OCI-LY1 (cell line): Measurements from ENCODE around the gene PSMD6.

Source experiments
- H2AFZ ChIP-seq: fragments of 200-600 bp; sonication (generic), shearing (Covaris generic); 2 replicates; pipeline ENCODE4 v1.6.0; 2014; ENCODE audit warnings: antibody characterized with exemption, mild to moderate bottlenecking, low read length
- H3F3A ChIP-seq: fragments of 200-600 bp; sonication (generic), shearing (Covaris generic); 2 replicates; pipeline ENCODE4 v1.6.0; 2014; ENCODE audit warnings: mild to moderate bottlenecking, antibody characterized with exemption, low read length, moderate library complexity; ENCODE audit not compliant: insufficient read depth
- H3K27ac ChIP-seq: fragments of 200-600 bp; sonication (generic); 2 replicates; pipeline ENCODE4 v1.5.1; 2014; ENCODE audit warnings: low read length, mixed run types, mild to moderate bottlenecking, low read depth; ENCODE audit not compliant: poor library complexity, severe bottlenecking
- H3K27me3 ChIP-seq: fragments of 200-600 bp; sonication (generic); 2 replicates; pipeline ENCODE4 v1.6.0; 2014; ENCODE audit warnings: antibody characterized with exemption, mild to moderate bottlenecking, low read length, moderate library complexity; ENCODE audit not compliant: insufficient read depth
- H3K36me3 ChIP-seq: fragments of 200-600 bp; sonication (generic); 2 replicates; pipeline ENCODE4 v1.6.1; 2014; ENCODE audit warnings: mild to moderate bottlenecking, antibody characterized with exemption, low read length, moderate library complexity, mixed read lengths; ENCODE audit not compliant: insufficient read depth
- H3K4me1 ChIP-seq: fragments of 200-600 bp; sonication (generic); 2 replicates; pipeline ENCODE4 v1.5.1; 2014; ENCODE audit warnings: mild to moderate bottlenecking, low read length, moderate library complexity; ENCODE audit not compliant: insufficient read depth, severe bottlenecking
- H3K4me2 ChIP-seq: fragments of 200-600 bp; sonication (generic), shearing (Covaris generic); 2 replicates; pipeline ENCODE4 v1.6.1; 2014; ENCODE audit warnings: low read length
- H3K4me3 ChIP-seq: fragments of 200-600 bp; sonication (generic); 2 replicates; pipeline ENCODE4 v1.5.1; 2014; ENCODE audit warnings: low read length, low read depth, mild to moderate bottlenecking, mixed read lengths; ENCODE audit not compliant: poor library complexity, severe bottlenecking
- H3K79me2 ChIP-seq: fragments of 200-600 bp; shearing (Covaris generic); 2 replicates; pipeline ENCODE4 v1.6.1; 2016; ENCODE audit warnings: mixed run types, low read length, mixed read lengths; ENCODE audit not compliant: insufficient read depth
- H3K9ac ChIP-seq: fragments of 200-600 bp; sonication (generic), shearing (Covaris generic); 2 replicates; pipeline ENCODE4 v1.6.1; 2014; ENCODE audit warnings: mild to moderate bottlenecking, low read length, mixed read lengths
- H3K9me2 ChIP-seq: fragments of 200-600 bp; sonication (generic), shearing (Covaris generic); 2 replicates; pipeline ENCODE4 v1.6.1; 2014; ENCODE audit warnings: low read depth, mild to moderate bottlenecking, low read length, mixed read lengths
- H3K9me3 ChIP-seq: fragments of 200-600 bp; shearing (Covaris generic); 2 replicates; pipeline ENCODE4 v1.6.1; 2014; ENCODE audit warnings: low read length, mixed read lengths
- H4K20me1 ChIP-seq: fragments of 200-600 bp; sonication (generic), shearing (Covaris generic); 2 replicates; pipeline ENCODE4 v1.6.0; 2016; ENCODE audit warnings: mild to moderate bottlenecking, low read length; ENCODE audit not compliant: insufficient read depth
- EZH2 ChIP-seq: fragments of 200-600 bp; sonication (generic), shearing (Covaris generic); IDR thresholded peaks from 2 replicates; pipeline ENCODE4 v1.8.0; 2017; ENCODE audit warnings: borderline replicate concordance, mixed run types, mild to moderate bottlenecking, antibody characterized with exemption, low read length, moderate library complexity, mixed read lengths
- TF ChIP-seq, protein P1 (sequence below): fragments of 200-600 bp; sonication (generic), shearing (Covaris generic); IDR thresholded peaks from 2 replicates; pipeline ENCODE4 v1.5.1; 2017; ENCODE audit warnings: mild to moderate bottlenecking, antibody characterized with exemption, low read length, moderate library complexity, mixed read lengths

Gene PSMD6

DNA sequence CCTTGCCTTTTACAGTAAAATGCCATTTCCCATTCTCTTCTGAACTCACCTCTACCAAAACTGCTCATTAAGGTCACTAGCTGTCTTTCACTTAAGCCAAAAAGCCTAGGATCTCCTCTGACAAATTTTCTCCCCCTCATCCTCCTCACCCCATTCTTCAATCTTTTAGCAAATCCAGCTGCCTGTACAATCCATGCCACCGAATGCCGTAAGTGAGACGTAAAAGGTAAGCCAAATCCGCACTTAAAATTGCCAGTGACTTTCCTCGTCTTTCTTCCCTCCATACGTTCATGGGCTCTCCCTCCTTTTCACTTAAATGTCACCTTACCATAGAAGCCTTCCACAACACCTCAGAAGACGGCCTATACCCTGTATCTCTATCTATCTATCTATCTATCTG is 13.8 kb downstream of the PSMD6 start:
- Histone ChIP-seq H3K9ac (no peak overlapping the region), H3K9me3 (no peaks in the 10 kb centered on the region), H3K27me3 (no peaks in the 10 kb centered on the region), H3K4me1 (no peaks in the 10 kb centered on the region), H4K20me1 (no peaks in the 10 kb centered on the region), H3K9me2 (no peaks in the 10 kb centered on the region), H2AFZ (no peak overlapping the region), H3K4me2 (no peak overlapping the region), H3K79me2 (no peaks in the 10 kb centered on the region), H3K27ac (no peak overlapping the region), H3F3A (no peaks in the 10 kb centered on the region), H3K4me3 (no peak overlapping the region), H3K36me3 (peaks cover 100% of the 10 kb centered on the region)
- no peak for TF ChIP-seq EZH2
- TF ChIP-seq, protein P1, sequence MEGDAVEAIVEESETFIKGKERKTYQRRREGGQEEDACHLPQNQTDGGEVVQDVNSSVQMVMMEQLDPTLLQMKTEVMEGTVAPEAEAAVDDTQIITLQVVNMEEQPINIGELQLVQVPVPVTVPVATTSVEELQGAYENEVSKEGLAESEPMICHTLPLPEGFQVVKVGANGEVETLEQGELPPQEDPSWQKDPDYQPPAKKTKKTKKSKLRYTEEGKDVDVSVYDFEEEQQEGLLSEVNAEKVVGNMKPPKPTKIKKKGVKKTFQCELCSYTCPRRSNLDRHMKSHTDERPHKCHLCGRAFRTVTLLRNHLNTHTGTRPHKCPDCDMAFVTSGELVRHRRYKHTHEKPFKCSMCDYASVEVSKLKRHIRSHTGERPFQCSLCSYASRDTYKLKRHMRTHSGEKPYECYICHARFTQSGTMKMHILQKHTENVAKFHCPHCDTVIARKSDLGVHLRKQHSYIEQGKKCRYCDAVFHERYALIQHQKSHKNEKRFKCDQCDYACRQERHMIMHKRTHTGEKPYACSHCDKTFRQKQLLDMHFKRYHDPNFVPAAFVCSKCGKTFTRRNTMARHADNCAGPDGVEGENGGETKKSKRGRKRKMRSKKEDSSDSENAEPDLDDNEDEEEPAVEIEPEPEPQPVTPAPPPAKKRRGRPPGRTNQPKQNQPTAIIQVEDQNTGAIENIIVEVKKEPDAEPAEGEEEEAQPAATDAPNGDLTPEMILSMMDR = no peak

DNA sequence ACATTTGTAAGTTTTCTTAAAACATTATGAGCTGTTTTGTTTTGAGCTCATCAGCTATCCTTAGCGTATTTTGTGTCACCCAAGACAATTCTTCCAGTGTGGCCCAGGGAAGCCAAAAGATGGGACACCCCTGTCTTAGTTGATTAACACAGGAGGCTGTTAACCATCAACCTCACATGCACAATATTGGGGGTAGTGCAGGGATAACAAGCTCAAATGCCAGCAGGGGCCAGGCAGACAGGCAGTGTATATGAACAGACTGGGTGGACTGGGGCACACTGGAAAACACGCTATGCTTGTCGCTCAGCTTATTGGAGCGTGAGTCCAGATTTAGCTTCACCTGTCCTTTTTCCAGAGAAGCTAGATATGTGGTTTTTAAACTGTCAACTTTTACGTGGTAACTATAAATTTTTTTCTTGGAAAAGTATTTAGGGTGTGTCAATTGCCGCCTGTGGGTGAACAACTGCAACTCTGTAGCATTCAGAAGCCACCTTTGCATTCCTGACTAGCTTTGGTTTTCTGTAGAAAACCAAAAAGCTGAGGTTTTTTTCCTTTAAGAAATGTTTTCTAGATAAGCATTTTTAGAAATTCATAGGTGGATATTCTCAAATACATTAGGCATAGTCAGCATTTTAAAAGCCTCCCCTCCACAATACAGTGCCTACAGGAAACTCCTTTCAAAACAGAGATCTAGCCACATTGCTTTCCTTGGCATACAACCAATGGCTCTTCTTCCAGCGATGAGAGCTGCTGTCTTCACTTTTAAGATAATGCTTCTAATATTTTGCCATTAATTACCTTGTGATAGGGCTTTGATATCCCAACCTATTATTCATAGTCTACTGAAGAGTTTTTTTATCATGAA is 14.6 kb downstream of the PSMD6 start:
- Histone ChIP-seq H3K9me3 (no peaks in the 10 kb centered on the region), H3K36me3 (peaks cover 100% of the 10 kb centered on the region), H3K27ac (no peak overlapping the region), H2AFZ (no peak overlapping the region), H3F3A (no peaks in the 10 kb centered on the region), H4K20me1 (no peaks in the 10 kb centered on the region), H3K9me2 (no peaks in the 10 kb centered on the region), H3K27me3 (no peaks in the 10 kb centered on the region), H3K4me1 (no peaks in the 10 kb centered on the region), H3K4me3 (no peak overlapping the region), H3K79me2 (no peaks in the 10 kb centered on the region), H3K9ac (no peak overlapping the region), H3K4me2 (no peak overlapping the region)
- TF ChIP-seq EZH2 = no peak
- TF ChIP-seq, protein P1 = no peak

DNA sequence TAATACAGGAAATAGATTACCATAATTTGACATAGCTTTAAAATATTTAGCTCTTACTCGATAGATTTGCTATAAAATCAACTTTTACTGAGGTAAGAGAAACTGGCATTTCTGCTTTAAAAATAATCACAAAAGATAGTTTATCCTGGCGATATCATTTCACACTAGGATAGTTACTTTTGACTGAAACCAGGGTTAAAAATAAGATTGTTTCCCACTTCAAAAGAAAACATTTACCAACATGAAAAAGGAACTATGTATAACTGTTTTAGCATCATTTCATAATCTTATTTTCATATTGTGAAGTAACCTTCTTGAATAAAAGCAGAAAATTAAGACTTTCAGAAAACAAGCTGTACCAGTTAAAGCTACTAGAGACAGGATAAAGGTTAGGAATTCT is 15.3 kb downstream of the PSMD6 start:
- H3K27ac ChIP-seq = no peak overlapping the region
- no peaks in the 10 kb centered on the region for H3K9me3 ChIP-seq
- no peaks in the 10 kb centered on the region for H3K9me2 ChIP-seq
- no peak overlapping the region for H3K4me3 ChIP-seq
- no peak overlapping the region for H2AFZ ChIP-seq
- H3K4me1 ChIP-seq = no peaks in the 10 kb centered on the region
- H4K20me1 ChIP-seq = no peaks in the 10 kb centered on the region
- H3F3A ChIP-seq = no peaks in the 10 kb centered on the region
- H3K4me2 ChIP-seq = no peak overlapping the region
- H3K27me3 ChIP-seq = no peaks in the 10 kb centered on the region
- peaks cover 96% of the 10 kb centered on the region for H3K36me3 ChIP-seq
- H3K9ac ChIP-seq = no peak overlapping the region
- TF ChIP-seq, protein P1 = no peak
- no peak for TF ChIP-seq EZH2
- H3K79me2 ChIP-seq = no peaks in the 10 kb centered on the region
